ENCODE results near the gene GID4. TPM values are rescaled to one million over a fixed set of nuclear protein-coding genes. Genes with fewer than 3 reads are reported as not detected.

The GID4 gene
- total RNA-seq, 1 experiment from 2014 or later, result 11.1 TPM

- Histone ChIP-seq H3K36me3 (replicated peaks; ENCODE audit: control insufficient read depth, insufficient read depth, low read length) (peaks cover 6% of the 10 kb centered on the region), H3K4me3 (ENCODE audit: insufficient read depth, low read depth, low read length) (no peak overlapping the region), H3K27me3 (ENCODE audit: control insufficient read depth, insufficient read depth, low read length) (no peaks in the 10 kb centered on the region; the same call in 1 of the 2 replicates)
- peak; percentile 34 for DNase-seq
These were observed 4.3 kb downstream of the GID4 start for GRCh38 chr17:18043491-18043890.

GRCh38 chr17:18044609-18045008, 5.4 kb downstream of the GID4 start:
- H3K36me3 ChIP-seq (replicated peaks; ENCODE audit: control insufficient read depth, insufficient read depth, low read length), result peaks cover 6% of the 10 kb centered on the region
- DNase-seq, result no peak
- H3K4me3 ChIP-seq (ENCODE audit: insufficient read depth, low read depth, low read length), result no peak overlapping the region
- no peaks in the 10 kb centered on the region; the same call in 1 of the 2 replicates for H3K27me3 ChIP-seq (ENCODE audit: control insufficient read depth, insufficient read depth, low read length)

GRCh38 chr17:18045691-18046350, 6.6 kb downstream of the GID4 start:
- Histone ChIP-seq H3K36me3 (replicated peaks; ENCODE audit: control insufficient read depth, insufficient read depth, low read length) (peaks cover 6% of the 10 kb centered on the region), H3K4me3 (ENCODE audit: insufficient read depth, low read depth, low read length) (no peak overlapping the region), H3K27me3 (ENCODE audit: control insufficient read depth, insufficient read depth, low read length) (no peaks in the 10 kb centered on the region; the same call in 1 of the 2 replicates)
- no peak for DNase-seq

- Histone ChIP-seq H3K36me3 (replicated peaks; ENCODE audit: control insufficient read depth, insufficient read depth, low read length) (peaks cover 5% of the 10 kb centered on the region), H3K27me3 (ENCODE audit: control insufficient read depth, insufficient read depth, low read length) (no peaks in the 10 kb centered on the region), H3K4me3 (ENCODE audit: insufficient read depth, low read depth, low read length) (no peak overlapping the region)
- no peak for DNase-seq
These were observed 16.4 kb downstream of the GID4 start for GRCh38 chr17:18055597-18055996.

GRCh38 chr17:18056214-18056613, 17.0 kb downstream of the GID4 start:
- Histone ChIP-seq H3K4me3 (ENCODE audit: insufficient read depth, low read depth, low read length) (no peak overlapping the region), H3K27me3 (ENCODE audit: control insufficient read depth, insufficient read depth, low read length) (no peaks in the 10 kb centered on the region), H3K36me3 (replicated peaks; ENCODE audit: control insufficient read depth, insufficient read depth, low read length) (peaks cover 5% of the 10 kb centered on the region)
- DNase-seq, result no peak

- Histone ChIP-seq H3K36me3 (replicated peaks; ENCODE audit: control insufficient read depth, insufficient read depth, low read length) (peaks cover 8% of the 10 kb centered on the region), H3K4me3 (ENCODE audit: insufficient read depth, low read depth, low read length) (no peak overlapping the region), H3K27me3 (ENCODE audit: control insufficient read depth, insufficient read depth, low read length) (no peaks in the 10 kb centered on the region)
- no peak for DNase-seq
These were observed 20.1 kb downstream of the GID4 start for GRCh38 chr17:18059283-18059682.

GRCh38 chr17:18064053-18064452, 24.8 kb downstream of the GID4 start:
- Histone ChIP-seq H3K27me3 (ENCODE audit: control insufficient read depth, insufficient read depth, low read length) (no peaks in the 10 kb centered on the region), H3K4me3 (ENCODE audit: insufficient read depth, low read depth, low read length) (no peak overlapping the region), H3K36me3 (replicated peaks; ENCODE audit: control insufficient read depth, insufficient read depth, low read length) (peaks cover 8% of the 10 kb centered on the region)
- DNase-seq, result no peak

- no peak for DNase-seq
- no peaks in the 10 kb centered on the region for H3K27me3 ChIP-seq (ENCODE audit: control insufficient read depth, insufficient read depth, low read length)
- H3K4me3 ChIP-seq (ENCODE audit: insufficient read depth, low read depth, low read length), result no peak overlapping the region
- H3K36me3 ChIP-seq (replicated peaks; ENCODE audit: control insufficient read depth, insufficient read depth, low read length), result peaks cover 8% of the 10 kb centered on the region
These were observed 26.3 kb downstream of the GID4 start for GRCh38 chr17:18065546-18065945.

GRCh38 chr17:18066866-18067265, 27.7 kb downstream of the GID4 start:
- H3K4me3 ChIP-seq (ENCODE audit: insufficient read depth, low read depth, low read length), result no peak overlapping the region

GRCh38 chr17:18069101-18069500, 29.9 kb downstream of the GID4 start:
- no peak for DNase-seq
- Histone ChIP-seq H3K27me3 (ENCODE audit: control insufficient read depth, insufficient read depth, low read length) (no peaks in the 10 kb centered on the region), H3K36me3 (replicated peaks; ENCODE audit: control insufficient read depth, insufficient read depth, low read length) (peaks cover 5% of the 10 kb centered on the region), H3K4me3 (ENCODE audit: insufficient read depth, low read depth, low read length) (no peak overlapping the region)

More at GRCh38 chr17:18066866-18067265, 27.7 kb downstream of the GID4 start:
- Histone ChIP-seq H3K27me3 (ENCODE audit: control insufficient read depth, insufficient read depth, low read length) (no peaks in the 10 kb centered on the region), H3K36me3 (replicated peaks; ENCODE audit: control insufficient read depth, insufficient read depth, low read length) (peaks cover 7% of the 10 kb centered on the region)
- no peak for DNase-seq

- peak; percentile 54 for DNase-seq
- H3K36me3 ChIP-seq (replicated peaks; ENCODE audit: control insufficient read depth, insufficient read depth, low read length), result no peaks in the 10 kb centered on the region
- no peak overlapping the region for H3K4me3 ChIP-seq (ENCODE audit: insufficient read depth, low read depth, low read length)
- H3K27me3 ChIP-seq (ENCODE audit: control insufficient read depth, insufficient read depth, low read length), result no peaks in the 10 kb centered on the region
These were observed 31.7 kb downstream of the GID4 start for GRCh38 chr17:18070861-18071340.

GRCh38 chr17:18071751-18072150, 32.5 kb downstream of the GID4 start:
- no peaks in the 10 kb centered on the region for H3K36me3 ChIP-seq (replicated peaks; ENCODE audit: control insufficient read depth, insufficient read depth, low read length)
- H3K4me3 ChIP-seq (ENCODE audit: insufficient read depth, low read depth, low read length), result no peak overlapping the region
- no peaks in the 10 kb centered on the region for H3K27me3 ChIP-seq (ENCODE audit: control insufficient read depth, insufficient read depth, low read length)
- no peak for DNase-seq

- H3K36me3 ChIP-seq (replicated peaks; ENCODE audit: control insufficient read depth, insufficient read depth, low read length), result no peaks in the 10 kb centered on the region
- no peaks in the 10 kb centered on the region for H3K27me3 ChIP-seq (ENCODE audit: control insufficient read depth, insufficient read depth, low read length)
- no peak overlapping the region for H3K4me3 ChIP-seq (ENCODE audit: insufficient read depth, low read depth, low read length)
- DNase-seq, result no peak
These were observed 35.5 kb downstream of the GID4 start for GRCh38 chr17:18074566-18075272.

- no peak overlapping the region for H3K4me3 ChIP-seq (ENCODE audit: insufficient read depth, low read depth, low read length)
- DNase-seq, result no peak
These were observed 37.7 kb downstream of the GID4 start for GRCh38 chr17:18076936-18077335.

GRCh38 chr17:18079543-18079942, 40.3 kb downstream of the GID4 start:
- Histone ChIP-seq H3K36me3 (replicated peaks; ENCODE audit: control insufficient read depth, insufficient read depth, low read length) (no peaks in the 10 kb centered on the region), H3K4me3 (ENCODE audit: insufficient read depth, low read depth, low read length) (no peak overlapping the region), H3K27me3 (ENCODE audit: control insufficient read depth, insufficient read depth, low read length) (no peaks in the 10 kb centered on the region)
- DNase-seq, result no peak

More at GRCh38 chr17:18076936-18077335, 37.7 kb downstream of the GID4 start:
- H3K36me3 ChIP-seq (replicated peaks; ENCODE audit: control insufficient read depth, insufficient read depth, low read length), result no peaks in the 10 kb centered on the region
- H3K27me3 ChIP-seq (ENCODE audit: control insufficient read depth, insufficient read depth, low read length), result no peaks in the 10 kb centered on the region

Data from H7 (cell line).